GM21576 (cell line): ENCODE results near the gene MRNIP.
"Not testable (repeated sequence)": the region's sequence is repeated elsewhere in the genome, so short reads cannot be mapped to it uniquely, and the experiment has no call there.

Experiments used
- ATAC-seq: cut with Tn5 transposase; IDR thresholded peaks from one replicate; pipeline ENCODE4 v1.9.1; 2021; ENCODE audit warnings: mild to moderate bottlenecking, moderate library complexity; ENCODE audit not compliant: unreplicated experiment

The MRNIP gene

GRCh38 chr5:179795049-179795862 is 63.4 kb downstream of the MRNIP start:
- no peak for ATAC-seq

- ATAC-seq = no peak
These were observed 64.0 kb downstream of the MRNIP start for GRCh38 chr5:179794575-179794974.

DNA sequence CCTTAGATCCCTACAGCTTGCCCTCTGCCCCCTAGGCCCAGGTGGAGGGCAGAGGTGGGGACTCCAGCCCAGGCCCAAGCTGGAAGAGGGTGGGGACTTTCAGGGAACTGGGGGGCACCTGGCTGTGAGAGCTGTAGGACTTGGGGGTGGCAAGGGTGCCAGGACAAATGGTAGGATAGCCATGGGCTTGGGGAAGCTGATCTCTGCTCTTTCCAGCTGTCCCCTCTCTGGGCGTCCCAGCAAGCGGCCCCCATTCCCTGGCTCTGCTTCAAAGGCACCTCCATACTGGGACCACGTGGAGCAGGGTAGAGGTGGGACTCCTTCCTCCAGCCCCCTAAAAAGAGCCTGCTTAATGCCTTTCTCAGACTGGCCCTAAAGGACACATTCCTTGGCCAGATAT is 64.4 kb downstream of the MRNIP start:
- ATAC-seq = no peak

DNA sequence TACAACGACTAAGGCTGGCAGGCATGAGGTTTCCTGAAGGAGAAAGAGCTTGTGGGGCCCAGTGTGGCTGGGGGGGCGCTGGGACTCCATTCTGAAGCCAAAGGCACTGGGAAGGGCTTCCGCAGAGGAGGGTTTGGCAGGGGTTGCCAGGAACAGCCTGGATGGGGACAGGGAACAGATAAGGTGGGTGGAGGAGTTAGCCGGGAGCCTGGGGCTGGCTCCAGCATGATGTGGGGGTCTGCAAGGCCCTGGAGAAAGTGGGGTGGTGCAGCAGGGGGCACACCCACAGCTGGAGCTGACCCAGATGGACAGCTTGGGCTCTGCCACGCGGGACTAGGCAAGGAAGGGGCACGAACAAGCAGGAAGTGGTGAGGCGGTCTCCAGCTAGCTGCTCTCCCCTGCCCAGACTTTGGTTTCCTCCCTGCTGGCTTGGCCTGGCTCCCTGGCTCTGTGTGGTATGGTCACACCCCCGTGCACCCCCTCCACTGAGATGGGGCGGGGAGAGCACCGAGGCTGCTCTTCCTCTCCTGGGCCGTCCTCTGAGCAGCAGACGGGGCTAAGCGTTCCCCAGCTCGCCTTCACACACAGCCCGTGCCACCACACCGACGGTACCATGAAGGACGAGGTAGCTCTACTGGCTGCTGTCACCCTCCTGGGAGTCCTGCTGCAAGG is 65.0 kb downstream of the MRNIP start, which contains the start of gene LTC4S:
Gene LTC4S (plus strand): TSS at position 519 of the 672 bp plus-strand sequence. CDS start 95 bp downstream, at position 614.
- ATAC-seq = no peak

DNA sequence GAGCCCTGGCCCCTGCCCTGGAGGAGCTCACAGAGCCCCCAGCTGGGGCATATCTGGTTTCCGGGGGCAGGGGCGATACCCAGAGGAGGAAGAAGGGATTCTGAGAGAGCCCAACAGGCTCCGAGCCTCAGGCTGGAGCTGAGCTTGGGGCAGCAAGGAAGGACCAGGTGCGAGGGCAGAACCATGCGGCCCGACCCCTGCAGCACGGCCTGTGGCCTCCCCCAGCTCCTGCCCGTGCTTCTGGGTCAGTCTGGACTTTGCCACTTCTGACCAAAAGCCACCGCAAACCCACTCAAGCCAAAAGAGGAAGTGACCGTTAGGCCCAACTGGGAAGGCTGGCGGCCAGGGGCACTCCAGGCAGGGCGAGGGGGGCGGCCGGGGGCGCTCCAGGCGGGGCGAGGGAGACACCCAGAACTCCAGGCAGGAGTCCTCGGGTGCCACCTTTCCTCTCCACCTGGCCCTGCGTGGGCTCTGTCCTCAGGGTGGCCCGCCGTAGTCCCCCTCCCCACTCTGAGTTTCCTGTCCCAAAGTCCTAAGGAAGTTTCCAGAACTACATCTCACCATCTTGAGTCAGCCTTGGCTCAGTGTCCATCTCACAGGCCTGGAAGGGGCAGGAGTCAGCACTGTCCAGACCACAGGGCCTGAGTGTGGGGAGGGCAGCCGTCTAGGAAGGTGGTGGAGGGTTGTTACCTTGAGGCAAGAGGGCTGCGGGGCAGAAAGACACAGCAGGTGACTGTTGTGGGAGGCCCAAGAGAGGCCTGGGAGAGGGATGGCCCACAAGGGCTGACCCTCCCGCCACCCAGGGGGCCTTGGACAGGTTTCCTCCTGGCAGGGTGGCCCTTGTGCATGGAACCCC is 65.8 kb downstream of the MRNIP start:
- no peak for ATAC-seq

GRCh38 chr5:179791881-179792611 is 66.6 kb downstream of the MRNIP start:
- ATAC-seq = no peak

DNA sequence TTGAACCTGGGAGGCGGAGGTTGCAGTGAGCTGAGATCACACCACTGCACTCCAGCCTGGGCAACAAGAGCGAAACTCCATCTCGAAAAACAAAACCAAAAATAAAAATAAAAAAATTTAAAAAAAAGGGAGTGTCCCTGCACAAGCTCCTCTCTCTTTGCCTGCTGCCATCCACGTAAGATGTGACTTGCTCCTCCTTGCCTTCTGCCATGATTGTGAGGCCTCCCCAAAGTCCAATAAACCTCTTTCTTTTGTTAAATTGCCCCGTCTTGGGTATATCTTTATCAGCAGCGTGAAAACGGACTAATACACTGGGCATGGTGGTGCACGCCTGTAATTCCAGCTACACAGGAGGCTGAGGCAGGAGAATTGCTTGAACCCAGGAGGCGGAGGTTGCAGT is 69.3 kb downstream of the MRNIP start:
- not testable (repeated sequence) for ATAC-seq

DNA sequence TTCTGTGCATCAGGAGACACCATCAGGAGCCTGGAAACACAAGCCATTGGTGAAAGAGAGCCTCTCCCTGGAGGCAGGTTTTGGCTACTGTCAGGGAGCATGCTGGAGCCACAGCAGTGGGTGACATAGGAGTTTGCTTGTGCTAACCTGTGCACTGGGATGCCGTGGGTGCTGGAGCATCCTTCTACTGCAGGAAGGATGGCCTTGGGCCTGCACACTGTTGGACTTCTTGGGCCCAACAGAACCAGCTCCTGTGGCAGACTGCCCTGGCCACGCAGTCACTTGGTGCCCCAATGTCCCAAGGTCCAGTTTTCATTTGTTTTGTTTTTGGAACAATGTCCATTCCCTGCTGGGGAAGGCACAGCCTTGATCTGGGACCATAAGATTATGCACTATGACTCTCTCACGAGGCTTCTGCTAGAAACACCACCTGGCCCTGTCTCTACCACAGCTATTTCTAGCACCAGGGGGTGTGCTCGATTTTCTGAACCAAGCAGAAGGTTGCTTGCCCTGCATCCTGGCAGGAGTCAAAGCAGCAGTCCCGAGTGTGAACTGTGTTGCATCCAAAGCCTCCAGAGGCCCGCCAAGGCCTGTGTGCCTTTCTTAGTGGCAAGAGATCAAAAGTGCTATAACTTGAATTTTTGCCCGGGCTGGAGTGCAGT is 70.3 kb downstream of the MRNIP start:
- ATAC-seq = no peak
